CD14-positive monocyte (primary cell): ENCODE data around the gene DGKB. TPM values are rescaled to one million over a fixed set of nuclear protein-coding genes. Genes with fewer than 3 reads are reported as not detected.

Source experiments
- DNase-seq, 3 donors: peaks; one replicate each; pipeline ENCODE4 v3.0.0-alpha.2; 2011 to 2022
- H2AFZ ChIP-seq: 2 replicates; pipeline ENCODE4 v1.6.0; 2012; ENCODE audit warnings: mild to moderate bottlenecking, low read depth, low read length, inconsistent platforms; ENCODE audit not compliant: insufficient read depth, poor library complexity, severe bottlenecking
- H3K27ac ChIP-seq, 2 donors: 1 replicate in 1 of 2; 2 replicates in 1 of 2; pipeline ENCODE4 v1.5.1; 2012 to 2013; ENCODE audit warnings: low read length in 2 of 2, control low read depth in 1 of 2, inconsistent platforms in 1 of 2, low read depth in 1 of 2, mild to moderate bottlenecking in 1 of 2
- H3K27me3 ChIP-seq, 2 donors: one replicate each; pipeline versions ENCODE4 v1.6.0 to v1.6.1; 2011 to 2013; ENCODE audit warnings: low read length in 2 of 2; ENCODE audit not compliant: control insufficient read depth in 2 of 2, insufficient read depth in 2 of 2
- H3K36me3 ChIP-seq, 2 donors: replicated peaks in 1 of 2; 1 replicate in 1 of 2; 2 replicates in 1 of 2; pipeline versions ENCODE4 v1.5.1 to v1.6.1; 2012 to 2013; ENCODE audit warnings: low read length in 2 of 2, control low read depth in 1 of 2, inconsistent platforms in 1 of 2, mild to moderate bottlenecking in 1 of 2; ENCODE audit not compliant: insufficient read depth in 2 of 2, control insufficient read depth in 1 of 2
- H3K4me1 ChIP-seq, 2 donors: 1 replicate in 1 of 2; 2 replicates in 1 of 2; pipeline versions ENCODE4 v1.5.1 to v1.6.1; 2012 to 2013; ENCODE audit warnings: low read length in 2 of 2, control low read depth in 1 of 2, inconsistent platforms in 1 of 2, mild to moderate bottlenecking in 1 of 2, moderate library complexity in 1 of 2; ENCODE audit not compliant: insufficient read depth in 2 of 2, control insufficient read depth in 1 of 2
- H3K4me2 ChIP-seq: replicated peaks from 2 replicates; pipeline ENCODE3; 2012; ENCODE audit warnings: low read length, moderate library complexity, mild to moderate bottlenecking; ENCODE audit not compliant: poor library complexity, severe bottlenecking; ENCODE audit errors: extremely low read depth
- H3K4me3 ChIP-seq, 3 experiments: fragments of 200-600 bp in 1 of 3; sonication (generic) in 1 of 3; replicated peaks in 1 of 3; 1 replicate in 2 of 3; 2 replicates in 1 of 3; pipeline ENCODE4 v1.5.1; 2011 to 2013; ENCODE audit warnings: low read length in 3 of 3, mild to moderate bottlenecking in 3 of 3, control low read depth in 2 of 3, low read depth in 2 of 3, inconsistent platforms in 1 of 3, moderate library complexity in 1 of 3
- H3K79me2 ChIP-seq: 2 replicates; pipeline ENCODE4 v1.6.0; 2012; ENCODE audit warnings: mild to moderate bottlenecking, control low read depth, inconsistent platforms, low read length, moderate library complexity; ENCODE audit not compliant: insufficient read depth
- H3K9ac ChIP-seq: 2 replicates; pipeline ENCODE4 v1.6.0; 2017; ENCODE audit warnings: low read length, mild to moderate bottlenecking; ENCODE audit not compliant: insufficient read depth, poor library complexity, severe bottlenecking
- H3K9me3 ChIP-seq, 2 donors: replicated peaks in 1 of 2; 1 replicate in 1 of 2; 2 replicates in 1 of 2; pipeline versions ENCODE4 v1.5.1 to v1.6.1; 2012 to 2013; ENCODE audit warnings: low read length in 2 of 2, control low read depth in 1 of 2; ENCODE audit not compliant: control insufficient read depth in 1 of 2, insufficient read depth in 1 of 2
- H4K20me1 ChIP-seq: 2 replicates; pipeline ENCODE4 v1.6.0; 2012; ENCODE audit warnings: mild to moderate bottlenecking, low read length, control low read depth, moderate library complexity; ENCODE audit not compliant: insufficient read depth
- H3K27ac Mint-ChIP-seq, 7 donors: one replicate each; pipeline ENCODE4 v1.8.0; 2020; ENCODE audit warnings: mild to moderate bottlenecking in 7 of 7, mixed read lengths in 7 of 7, moderate library complexity in 6 of 7, inconsistent platforms in 2 of 7
- H3K27me3 Mint-ChIP-seq, 3 donors: one replicate each; pipeline ENCODE4 v1.8.0; 2021 to 2022; ENCODE audit warnings: low read depth in 3 of 3, mild to moderate bottlenecking in 3 of 3, mixed read lengths in 3 of 3, moderate library complexity in 3 of 3, inconsistent platforms in 1 of 3
- H3K36me3 Mint-ChIP-seq, 2 donors: one replicate each; pipeline ENCODE4 v1.8.0; 2020; ENCODE audit warnings: mixed read lengths in 2 of 2, inconsistent platforms in 1 of 2, mild to moderate bottlenecking in 1 of 2
- H3K4me1 Mint-ChIP-seq: one replicate; pipeline ENCODE4 v1.8.0; 2020; ENCODE audit warnings: mild to moderate bottlenecking, mixed read lengths
- H3K4me3 Mint-ChIP-seq, 2 donors: one replicate each; pipeline ENCODE4 v1.8.0; 2020; ENCODE audit warnings: mild to moderate bottlenecking in 2 of 2, mixed read lengths in 2 of 2, moderate library complexity in 1 of 2
- H3K9me3 Mint-ChIP-seq, 7 donors: one replicate each; pipeline ENCODE4 v1.8.0; 2020 to 2022; ENCODE audit warnings: mixed read lengths in 7 of 7, mild to moderate bottlenecking in 6 of 7, moderate library complexity in 6 of 7, inconsistent platforms in 2 of 7
- WGBS: methylation state at CpG from one replicate; pipeline ENCODE4 v1.1.5; 2013; ENCODE audit warnings: missing lambda C conversion rate; ENCODE audit not compliant: insufficient coverage; 5-methylcytosine and 5-hydroxymethylcytosine counted together
- intact Hi-C, 2 donors: fragments of 100-400 bp; cut with micrococcal nuclease; formaldehyde crosslinking; loops; one replicate each; pipeline versions ENCODE4 v1.15.0 to v1.15.1; 2023
- polyA plus RNA-seq, 3 donors: library from polyadenylated mRNA; depleted of rRNA in 1 of 3; unstranded in 2 of 3; stranded (reverse) in 1 of 3; fragments of 300-500 nt in 2 of 3; fragments of >200 nt in 1 of 3; fragmentation: Illumina TruSeq in 2 of 3; gene quantifications; 1 replicate in 2 of 3; 2 replicates in 1 of 3; pipeline ENCODE4 v1.2.3, GENCODE V29; 2012 to 2021
- TF ChIP-seq, protein P1 (sequence below): fragments of 200-600 bp; IDR thresholded peaks from one replicate; pipeline ENCODE4 v1.8.0; 2022; ENCODE audit warnings: antibody characterized with exemption, mild to moderate bottlenecking

Gene DGKB
- polyA plus RNA-seq, 3 donors = not detected

- Mint-ChIP-seq H3K27me3 (no peaks in the 10 kb centered on the region), H3K9me3 (peaks cover 0 to 5% (median 2%) of the 10 kb centered on the region in 7 donors), H3K4me1 (no peaks in the 10 kb centered on the region), H3K27ac (no peak overlapping the region), H3K4me3 (no peak overlapping the region), H3K36me3 (no peaks in the 10 kb centered on the region)
- H3K36me3 ChIP-seq = no peaks in the 10 kb centered on the region
- H3K79me2 ChIP-seq = no peaks in the 10 kb centered on the region
- H3K9me3 ChIP-seq = peaks cover 0 to 3% of the 10 kb centered on the region in 2 donors
- H3K4me3 ChIP-seq = no peak overlapping the region
- no peak overlapping the region for H3K27ac ChIP-seq
- TF ChIP-seq, protein P1, sequence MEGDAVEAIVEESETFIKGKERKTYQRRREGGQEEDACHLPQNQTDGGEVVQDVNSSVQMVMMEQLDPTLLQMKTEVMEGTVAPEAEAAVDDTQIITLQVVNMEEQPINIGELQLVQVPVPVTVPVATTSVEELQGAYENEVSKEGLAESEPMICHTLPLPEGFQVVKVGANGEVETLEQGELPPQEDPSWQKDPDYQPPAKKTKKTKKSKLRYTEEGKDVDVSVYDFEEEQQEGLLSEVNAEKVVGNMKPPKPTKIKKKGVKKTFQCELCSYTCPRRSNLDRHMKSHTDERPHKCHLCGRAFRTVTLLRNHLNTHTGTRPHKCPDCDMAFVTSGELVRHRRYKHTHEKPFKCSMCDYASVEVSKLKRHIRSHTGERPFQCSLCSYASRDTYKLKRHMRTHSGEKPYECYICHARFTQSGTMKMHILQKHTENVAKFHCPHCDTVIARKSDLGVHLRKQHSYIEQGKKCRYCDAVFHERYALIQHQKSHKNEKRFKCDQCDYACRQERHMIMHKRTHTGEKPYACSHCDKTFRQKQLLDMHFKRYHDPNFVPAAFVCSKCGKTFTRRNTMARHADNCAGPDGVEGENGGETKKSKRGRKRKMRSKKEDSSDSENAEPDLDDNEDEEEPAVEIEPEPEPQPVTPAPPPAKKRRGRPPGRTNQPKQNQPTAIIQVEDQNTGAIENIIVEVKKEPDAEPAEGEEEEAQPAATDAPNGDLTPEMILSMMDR = no peak
- H3K9ac ChIP-seq = no peak overlapping the region
- no peak for DNase-seq
- H3K4me2 ChIP-seq = no peak overlapping the region
- intact Hi-C loops = no loop called here
- no peaks in the 10 kb centered on the region for H3K27me3 ChIP-seq
- WGBS = 90% methylated on average over 2 of the region's 2 CpGs
- no peaks in the 10 kb centered on the region for H3K4me1 ChIP-seq
- no peak overlapping the region for H2AFZ ChIP-seq
- no peaks in the 10 kb centered on the region for H4K20me1 ChIP-seq
Observed at GRCh38 chr7:14501436-14501835, 401.1 kb downstream of the DGKB start.

DNA sequence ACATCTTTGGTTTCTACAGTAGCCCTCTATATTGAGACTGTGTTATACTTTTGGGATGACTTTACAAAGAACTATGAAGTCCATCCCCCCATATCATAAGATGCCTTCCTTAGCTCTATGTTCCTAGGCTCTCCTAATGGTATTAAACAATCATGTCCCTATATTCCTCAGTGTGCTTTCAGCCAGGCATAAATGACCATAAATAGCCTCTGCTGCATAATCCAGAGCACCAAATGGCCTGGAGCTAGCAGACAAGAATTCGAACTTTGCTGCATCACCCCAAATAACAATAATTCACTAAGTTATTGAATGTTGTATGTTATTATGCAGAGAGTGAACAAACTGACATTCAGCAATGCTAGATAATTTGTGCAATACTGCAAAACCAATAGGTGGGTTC lies 405.2 kb downstream of the DGKB start:
- Histone ChIP-seq H4K20me1 (no peaks in the 10 kb centered on the region), H3K9ac (no peak overlapping the region), H3K27me3 (no peaks in the 10 kb centered on the region), H3K4me3 (no peak overlapping the region), H2AFZ (no peak overlapping the region), H3K4me2 (no peak overlapping the region), H3K4me1 (no peaks in the 10 kb centered on the region), H3K9me3 (no peaks in the 10 kb centered on the region), H3K27ac (no peak overlapping the region), H3K79me2 (no peaks in the 10 kb centered on the region), H3K36me3 (no peaks in the 10 kb centered on the region)
- Mint-ChIP-seq H3K4me1 (no peaks in the 10 kb centered on the region), H3K36me3 (no peaks in the 10 kb centered on the region), H3K9me3 (peaks cover 0 to 5% (median 2%) of the 10 kb centered on the region in 7 donors), H3K27ac (no peak overlapping the region), H3K4me3 (no peak overlapping the region), H3K27me3 (no peaks in the 10 kb centered on the region)
- WGBS = no CpG with 5 or more reads among the region's 1 CpG
- no peak for DNase-seq
- intact Hi-C loops = no loop called here
- TF ChIP-seq, protein P1 = no peak
